ENCODE data around the gene ALK. TPM values are rescaled to one million over a fixed set of nuclear protein-coding genes. Genes with fewer than 3 reads are reported as not detected.

The ALK gene
- total RNA-seq, 1 donor from 2014 or later: not detected

DNA sequence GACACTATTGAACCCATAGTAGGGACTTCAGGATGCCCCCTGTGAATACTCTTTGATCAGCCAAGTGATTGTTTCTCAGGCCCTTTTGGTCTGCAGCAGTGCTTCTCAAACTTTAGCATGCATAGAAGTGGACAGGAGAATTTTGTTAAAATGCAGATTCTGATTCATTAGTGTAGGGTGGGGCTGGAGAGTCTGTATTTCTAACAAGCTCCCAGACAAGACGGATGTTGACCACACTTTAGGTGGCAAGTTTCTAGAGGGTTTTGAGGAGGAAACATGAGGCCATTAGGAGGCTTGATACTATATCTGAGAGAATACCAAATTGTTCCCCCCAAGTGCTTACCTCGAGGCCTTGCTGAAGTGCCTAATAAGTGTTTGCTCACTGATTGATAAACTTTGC lies 488.3 kb downstream of the ALK start:
- H3K27me3 Mint-ChIP-seq: peaks cover 2% of the 10 kb centered on the region
- TF ChIP-seq, protein P1, sequence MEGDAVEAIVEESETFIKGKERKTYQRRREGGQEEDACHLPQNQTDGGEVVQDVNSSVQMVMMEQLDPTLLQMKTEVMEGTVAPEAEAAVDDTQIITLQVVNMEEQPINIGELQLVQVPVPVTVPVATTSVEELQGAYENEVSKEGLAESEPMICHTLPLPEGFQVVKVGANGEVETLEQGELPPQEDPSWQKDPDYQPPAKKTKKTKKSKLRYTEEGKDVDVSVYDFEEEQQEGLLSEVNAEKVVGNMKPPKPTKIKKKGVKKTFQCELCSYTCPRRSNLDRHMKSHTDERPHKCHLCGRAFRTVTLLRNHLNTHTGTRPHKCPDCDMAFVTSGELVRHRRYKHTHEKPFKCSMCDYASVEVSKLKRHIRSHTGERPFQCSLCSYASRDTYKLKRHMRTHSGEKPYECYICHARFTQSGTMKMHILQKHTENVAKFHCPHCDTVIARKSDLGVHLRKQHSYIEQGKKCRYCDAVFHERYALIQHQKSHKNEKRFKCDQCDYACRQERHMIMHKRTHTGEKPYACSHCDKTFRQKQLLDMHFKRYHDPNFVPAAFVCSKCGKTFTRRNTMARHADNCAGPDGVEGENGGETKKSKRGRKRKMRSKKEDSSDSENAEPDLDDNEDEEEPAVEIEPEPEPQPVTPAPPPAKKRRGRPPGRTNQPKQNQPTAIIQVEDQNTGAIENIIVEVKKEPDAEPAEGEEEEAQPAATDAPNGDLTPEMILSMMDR (IDR thresholded peaks at IDR 0.05; ENCODE audit: unreplicated experiment): no peak

DNA sequence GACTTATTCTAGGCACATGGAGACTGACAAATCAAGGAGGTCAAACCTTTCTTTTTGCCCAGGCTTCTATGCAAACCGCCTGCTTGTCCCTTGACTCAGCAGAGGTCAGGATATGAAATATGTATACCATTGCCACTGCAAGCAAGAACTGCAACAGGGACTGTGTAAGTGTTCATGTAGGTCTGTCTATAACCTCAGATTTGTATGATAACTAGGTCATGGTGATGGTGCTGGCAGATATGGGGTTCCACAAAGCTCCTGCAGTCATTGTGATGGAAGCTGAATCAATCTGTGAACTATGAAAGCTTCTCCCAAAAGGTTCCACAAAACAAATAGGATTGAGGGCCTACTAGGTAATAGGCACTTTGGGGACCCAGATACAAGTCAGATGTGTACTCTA lies 489.9 kb downstream of the ALK start:
- H3K27me3 Mint-ChIP-seq: no peaks in the 10 kb centered on the region
- no peaks in the 10 kb centered on the region for H3K36me3 Mint-ChIP-seq (ENCODE audit: insufficient read depth)
- H3K4me1 Mint-ChIP-seq (ENCODE audit: low read depth): peaks cover 11% of the 10 kb centered on the region
- DNase-seq (ENCODE audit: low spot score, unreplicated experiment): no peak
- H3K27ac Mint-ChIP-seq: no peak overlapping the region
- H3K4me3 Mint-ChIP-seq (ENCODE audit: low read depth): no peak overlapping the region
- H3K9me3 Mint-ChIP-seq (ENCODE audit: low read depth): peaks cover 3% of the 10 kb centered on the region
- TF ChIP-seq, protein P1 (IDR thresholded peaks at IDR 0.05; ENCODE audit: unreplicated experiment): no peak

More for the DNA sequence above, 488.3 kb downstream of the ALK start:
- no peak overlapping the region for H3K27ac Mint-ChIP-seq
- peaks cover 11% of the 10 kb centered on the region for H3K4me1 Mint-ChIP-seq (ENCODE audit: low read depth)
- H3K4me3 Mint-ChIP-seq (ENCODE audit: low read depth): no peak overlapping the region
- no peaks in the 10 kb centered on the region for H3K36me3 Mint-ChIP-seq (ENCODE audit: insufficient read depth)
- no peak for DNase-seq (ENCODE audit: low spot score, unreplicated experiment)
- H3K9me3 Mint-ChIP-seq (ENCODE audit: low read depth): peaks cover 3% of the 10 kb centered on the region

DNA sequence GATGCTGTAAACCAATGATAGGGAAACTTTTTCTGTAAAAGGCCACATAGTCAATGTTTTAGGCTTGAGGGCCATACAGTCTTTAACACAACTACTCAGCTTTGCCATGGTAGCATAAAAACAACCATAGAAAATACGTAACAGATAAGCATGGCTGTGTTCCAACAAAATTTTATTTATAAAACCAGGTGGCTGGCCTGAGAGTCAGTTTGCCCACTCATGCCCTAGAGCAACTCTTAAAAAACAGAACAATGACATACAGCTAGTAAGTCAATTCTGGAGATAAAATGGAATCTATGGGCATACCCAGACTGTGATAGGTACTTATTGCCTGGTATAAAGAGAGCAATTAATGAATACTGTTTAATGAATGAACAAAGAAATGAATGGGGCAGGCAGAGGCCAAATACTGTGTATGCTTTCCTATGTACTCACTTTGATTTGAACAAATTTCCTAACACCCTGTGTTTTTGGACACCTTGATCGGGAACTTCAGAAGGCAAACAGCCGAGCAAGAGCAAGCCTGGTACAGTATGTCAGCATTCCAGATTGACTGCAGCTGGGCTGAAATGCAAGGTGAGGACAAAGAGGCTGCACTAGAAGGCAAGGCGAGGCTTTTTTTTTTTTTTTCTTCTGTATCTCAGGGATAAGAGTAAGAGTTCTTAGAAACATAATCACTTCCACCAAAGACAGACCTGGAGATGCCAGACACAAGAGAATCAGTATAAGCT lies 490.8 kb downstream of the ALK start:
- H3K36me3 Mint-ChIP-seq (ENCODE audit: insufficient read depth): no peaks in the 10 kb centered on the region
- H3K4me1 Mint-ChIP-seq (ENCODE audit: low read depth): peaks cover 11% of the 10 kb centered on the region
- H3K4me3 Mint-ChIP-seq (ENCODE audit: low read depth): no peak overlapping the region
- no peak overlapping the region for H3K27ac Mint-ChIP-seq
- DNase-seq (ENCODE audit: low spot score, unreplicated experiment): no peak
- TF ChIP-seq, protein P1 (IDR thresholded peaks at IDR 0.05; ENCODE audit: unreplicated experiment): no peak
- H3K9me3 Mint-ChIP-seq (ENCODE audit: low read depth): peaks cover 3% of the 10 kb centered on the region
- H3K27me3 Mint-ChIP-seq: no peaks in the 10 kb centered on the region

DNA sequence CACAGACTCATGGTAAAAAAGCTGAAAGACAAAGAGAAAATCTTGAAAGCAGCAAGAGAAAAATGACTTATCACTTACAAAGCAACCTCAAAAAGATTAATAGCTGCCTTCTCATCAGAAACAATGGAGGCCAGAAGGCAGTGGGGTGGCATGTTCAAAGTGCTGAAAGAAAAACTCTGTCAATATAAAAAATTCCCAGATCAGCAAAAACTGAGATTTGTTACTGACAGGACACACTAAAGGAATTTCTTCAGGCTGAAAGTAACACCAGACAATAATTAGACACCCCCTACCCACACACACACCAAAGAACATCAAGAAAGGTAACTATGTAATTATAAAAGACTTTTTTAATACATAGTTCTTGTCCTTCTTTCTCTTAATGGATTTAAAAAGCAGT lies 495.0 kb downstream of the ALK start:
- no peak for DNase-seq (ENCODE audit: low spot score, unreplicated experiment)
- peaks cover 13% of the 10 kb centered on the region for H3K4me1 Mint-ChIP-seq (ENCODE audit: low read depth)
- H3K27ac Mint-ChIP-seq: no peak overlapping the region
- H3K27me3 Mint-ChIP-seq: peaks cover 6% of the 10 kb centered on the region
- H3K4me3 Mint-ChIP-seq (ENCODE audit: low read depth): no peak overlapping the region
- H3K9me3 Mint-ChIP-seq (ENCODE audit: low read depth): no peaks in the 10 kb centered on the region
- H3K36me3 Mint-ChIP-seq (ENCODE audit: insufficient read depth): no peaks in the 10 kb centered on the region
- TF ChIP-seq, protein P1 (IDR thresholded peaks at IDR 0.05; ENCODE audit: unreplicated experiment): no peak

DNA sequence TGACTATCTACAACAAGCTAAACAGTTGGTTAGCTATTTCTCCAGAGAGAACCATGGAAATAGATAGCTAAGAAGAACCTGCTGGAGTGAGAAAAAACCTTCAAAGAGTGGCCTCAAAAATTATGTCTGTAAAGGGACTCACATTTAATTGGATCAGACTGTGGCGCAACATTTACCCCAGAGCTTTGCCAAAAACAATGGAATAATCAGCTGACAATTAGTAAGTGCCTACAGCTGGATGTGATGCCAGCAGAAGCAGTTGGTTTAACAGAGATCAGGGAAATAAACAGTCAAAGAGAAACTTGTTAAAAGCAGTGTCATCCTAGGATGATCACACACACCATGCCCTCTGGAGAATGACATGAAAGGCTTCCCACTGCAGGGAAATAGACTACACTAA lies 495.5 kb downstream of the ALK start:
- TF ChIP-seq, protein P1 (IDR thresholded peaks at IDR 0.05; ENCODE audit: unreplicated experiment): no peak
- Mint-ChIP-seq H3K27ac (no peak overlapping the region), H3K36me3 (ENCODE audit: insufficient read depth) (no peaks in the 10 kb centered on the region), H3K27me3 (peaks cover 8% of the 10 kb centered on the region), H3K4me3 (ENCODE audit: low read depth) (no peak overlapping the region), H3K4me1 (ENCODE audit: low read depth) (peaks cover 11% of the 10 kb centered on the region), H3K9me3 (ENCODE audit: low read depth) (no peaks in the 10 kb centered on the region)
- no peak for DNase-seq (ENCODE audit: low spot score, unreplicated experiment)
